MM.1S (cell line): ENCODE data around the gene FOS.
A peak's percentile ranks its signal among the peaks of the same experiment; 100 is the strongest.
"Not testable (repeated sequence)": the region's sequence is repeated elsewhere in the genome, so short reads cannot be mapped to it uniquely, and the experiment has no call there.

Experiments used
- DNase-seq: peaks from one replicate; pipeline ENCODE4 v3.0.0-alpha.2; 2015
- H2AFZ ChIP-seq: fragments of 300-600 bp; sonication (generic); 2 replicates; pipeline ENCODE4 v1.6.0; 2016; ENCODE audit warnings: antibody characterized with exemption, low read length
- H3F3A ChIP-seq: fragments of 300-600 bp; sonication (generic); 2 replicates; pipeline ENCODE4 v1.6.1; 2016; ENCODE audit warnings: mild to moderate bottlenecking, antibody characterized with exemption, low read length, moderate library complexity, mixed read lengths; ENCODE audit not compliant: insufficient read depth
- H3K27ac ChIP-seq: fragments of 300-600 bp; sonication (generic); 2 replicates; pipeline ENCODE4 v1.5.1; 2016; ENCODE audit warnings: mild to moderate bottlenecking, low read length
- H3K27me3 ChIP-seq: fragments of 300-600 bp; sonication (generic); replicated peaks from 2 replicates; pipeline ENCODE4 v1.6.0; 2016; ENCODE audit warnings: low read length; ENCODE audit not compliant: insufficient read depth
- H3K36me3 ChIP-seq: fragments of 300-600 bp; sonication (generic); replicated peaks from 2 replicates; pipeline ENCODE4 v1.6.1; 2016; ENCODE audit warnings: mild to moderate bottlenecking, low read length, mixed read lengths; ENCODE audit not compliant: insufficient read depth
- H3K4me1 ChIP-seq: fragments of 300-600 bp; sonication (generic); 2 replicates; pipeline ENCODE4 v1.6.1; 2016; ENCODE audit warnings: low read length, mixed read lengths
- H3K4me2 ChIP-seq: fragments of 300-600 bp; sonication (generic); 2 replicates; pipeline ENCODE4 v1.6.0; 2016; ENCODE audit warnings: low read depth, low read length
- H3K4me3 ChIP-seq: fragments of 300-600 bp; sonication (generic); 2 replicates; pipeline ENCODE4 v1.5.1; 2016; ENCODE audit warnings: low read length, mixed read lengths
- H3K79me2 ChIP-seq: fragments of 300-600 bp; sonication (generic); 2 replicates; pipeline ENCODE4 v1.6.1; 2016; ENCODE audit warnings: mixed run types, low read length, mixed read lengths
- H3K9ac ChIP-seq: fragments of 300-600 bp; sonication (generic); 2 replicates; pipeline ENCODE4 v1.6.1; 2016; ENCODE audit warnings: low read length, mixed read lengths
- H3K9me2 ChIP-seq: fragments of 300-600 bp; sonication (generic); replicated peaks from 2 replicates; pipeline ENCODE4 v1.6.1; 2016; ENCODE audit warnings: mild to moderate bottlenecking, low read length, mixed read lengths; ENCODE audit not compliant: insufficient read depth
- H3K9me3 ChIP-seq: fragments of 300-600 bp; sonication (generic); replicated peaks from 2 replicates; pipeline ENCODE4 v1.6.1; 2016; ENCODE audit warnings: mild to moderate bottlenecking, low read length, mixed read lengths; ENCODE audit not compliant: insufficient read depth
- H4K20me1 ChIP-seq: fragments of 300-600 bp; sonication (generic); 2 replicates; pipeline ENCODE4 v1.6.1; 2016; ENCODE audit warnings: mild to moderate bottlenecking, low read length, moderate library complexity, mixed read lengths; ENCODE audit not compliant: insufficient read depth
- CTCF ChIP-seq: fragments of 300-600 bp; sonication (generic); IDR thresholded peaks from 2 replicates; pipeline ENCODE4 v1.5.1; 2016; ENCODE audit warnings: antibody characterized with exemption, low read length, mixed read lengths
- EZH2 ChIP-seq: fragments of 300-600 bp; sonication (generic); optimal IDR thresholded peaks from 2 replicates; pipeline ENCODE3; 2017; ENCODE audit warnings: low read depth, mild to moderate bottlenecking, antibody characterized with exemption, low read length, mixed read lengths
- EZH2phosphoT487 ChIP-seq: fragments of 300-600 bp; sonication (generic); IDR thresholded peaks from 2 replicates; pipeline ENCODE4 v1.6.1; 2018; ENCODE audit warnings: antibody characterized with exemption, low read length

FOS gene

GRCh38 chr14:75307700-75308379, 29.2 kb downstream of the FOS start:
- H3K4me2 ChIP-seq = no peak overlapping the region
- no peak overlapping the region for H3K4me3 ChIP-seq
- H3K9ac ChIP-seq = no peak overlapping the region

GRCh38 chr14:75308991-75309390, 30.4 kb downstream of the FOS start:
- not testable (repeated sequence) for H3K27ac ChIP-seq, H3K9me2 ChIP-seq, H3K79me2 ChIP-seq, H3K4me1 ChIP-seq, H3K9ac ChIP-seq, H3K36me3 ChIP-seq, H3K9me3 ChIP-seq, H3K27me3 ChIP-seq, H3K4me2 ChIP-seq, H3K4me3 ChIP-seq, H3F3A ChIP-seq, DNase-seq, H4K20me1 ChIP-seq, H2AFZ ChIP-seq

More at GRCh38 chr14:75307700-75308379, 29.2 kb downstream of the FOS start:
- Histone ChIP-seq H3K9me3 (no peaks in the 10 kb centered on the region), H4K20me1 (no peaks in the 10 kb centered on the region), H2AFZ (peak overlapping the region; percentile 51; the same call in 1 of the 2 replicates), H3K79me2 (no peaks in the 10 kb centered on the region), H3K27ac (no peak overlapping the region), H3K27me3 (no peaks in the 10 kb centered on the region), H3K36me3 (no peaks in the 10 kb centered on the region), H3K4me1 (no peaks in the 10 kb centered on the region), H3F3A (no peaks in the 10 kb centered on the region), H3K9me2 (no peaks in the 10 kb centered on the region)
- DNase-seq = peak; percentile 44
- no peak for TF ChIP-seq EZH2
- peak; percentile 67 for TF ChIP-seq CTCF

- not testable (repeated sequence) for H4K20me1 ChIP-seq, H3K4me3 ChIP-seq, H3K9me3 ChIP-seq, H3K4me1 ChIP-seq, H3K9ac ChIP-seq, DNase-seq, H3K79me2 ChIP-seq, H3K4me2 ChIP-seq, H3K27me3 ChIP-seq, H3K27ac ChIP-seq, H3K9me2 ChIP-seq, H2AFZ ChIP-seq, H3F3A ChIP-seq, H3K36me3 ChIP-seq
Measured at GRCh38 chr14:75309561-75309960, 30.9 kb downstream of the FOS start.

- TF ChIP-seq EZH2phosphoT487 (no peak), EZH2 (no peak)
Measured at GRCh38 chr14:75310295-75311111, 31.9 kb downstream of the FOS start.

More at GRCh38 chr14:75310295-75311111, 31.9 kb downstream of the FOS start:
- H3K27me3 ChIP-seq = no peaks in the 10 kb centered on the region
- H3K4me3 ChIP-seq = no peak overlapping the region
- H3K4me1 ChIP-seq = no peaks in the 10 kb centered on the region
- no peak overlapping the region for H3K9ac ChIP-seq
- H3K4me2 ChIP-seq = no peak overlapping the region
- H3K9me2 ChIP-seq = no peaks in the 10 kb centered on the region
- no peak for DNase-seq
- no peaks in the 10 kb centered on the region for H4K20me1 ChIP-seq
- H3F3A ChIP-seq = no peaks in the 10 kb centered on the region
- no peaks in the 10 kb centered on the region for H3K79me2 ChIP-seq
- no peak overlapping the region for H3K27ac ChIP-seq
- H3K36me3 ChIP-seq = no peaks in the 10 kb centered on the region
- no peak overlapping the region for H2AFZ ChIP-seq
- no peaks in the 10 kb centered on the region for H3K9me3 ChIP-seq
